IMR-90 (cell line): Measurements from ENCODE around the gene ATP13A5. TPM values are rescaled to one million over a fixed set of nuclear protein-coding genes. Genes with fewer than 3 reads are reported as not detected.

Experiments used
- ATAC-seq: fragments of 200-7000 bp; cut with Tn5 transposase; 2 replicates; pipeline ENCODE4 v1.9.1; 2020; ENCODE audit warnings: low read depth, mild to moderate bottlenecking, moderate library complexity
- BruUV-seq: library from RNA; stranded (reverse); fragments of 400-500 nt; replicated peaks from 2 replicates; lab custom pipeline; 2021; lab: Mats Ljungman, UMichigan
- CTCF ChIA-PET: fragments of 300-600 bp; formaldehyde crosslinking; extraction: SDS; loops from one replicate; lab custom pipeline; 2021; ENCODE audit warnings: antibody characterized with exemption; lab: Yijun Ruan, JAX
- POLR2A ChIA-PET: fragments of 300-600 bp; sonication (Branson Sonifier 250); formaldehyde crosslinking; loops from one replicate; lab custom pipeline; 2022; ENCODE audit warnings: antibody characterized with exemption; ENCODE audit not compliant: unreplicated experiment; lab: Charles Lee
- DNase-seq: peaks from one replicate; pipeline ENCODE4 v3.0.0; 2013
- H2AFZ ChIP-seq: replicated peaks from 2 replicates; pipeline ENCODE3; 2013; ENCODE audit warnings: low read length, mild to moderate bottlenecking; ENCODE audit not compliant: poor library complexity
- H2AK5ac ChIP-seq: 2 replicates; pipeline ENCODE4 v1.6.1; 2013; ENCODE audit warnings: low read depth, low read length, inconsistent platforms
- H2AK9ac ChIP-seq: replicated peaks from 2 replicates; pipeline ENCODE3; 2013; ENCODE audit warnings: mild to moderate bottlenecking, low read depth, low read length, moderate library complexity; ENCODE audit not compliant: poor library complexity
- H2BK120ac ChIP-seq: 2 replicates; pipeline ENCODE4 v1.6.1; 2013; ENCODE audit warnings: low read depth, low read length, inconsistent platforms
- H2BK15ac ChIP-seq: 3 replicates; pipeline ENCODE4 v1.6.1; 2013; ENCODE audit warnings: low read depth, low read length, inconsistent platforms
- H2BK20ac ChIP-seq: 2 replicates; pipeline ENCODE4 v1.6.1; 2013; ENCODE audit warnings: low read depth, mild to moderate bottlenecking, inconsistent platforms, low read length, moderate library complexity
- H2BK5ac ChIP-seq: 2 replicates; pipeline ENCODE4 v1.6.1; 2013; ENCODE audit warnings: mild to moderate bottlenecking, low read depth, low read length, inconsistent platforms; ENCODE audit not compliant: poor library complexity, severe bottlenecking
- H3K14ac ChIP-seq: replicated peaks from 2 replicates; pipeline ENCODE4 v1.6.1; 2013; ENCODE audit warnings: low read depth, low read length, inconsistent platforms
- H3K18ac ChIP-seq: 2 replicates; pipeline ENCODE4 v1.6.1; 2013; ENCODE audit warnings: low read depth, low read length, control low read depth
- H3K23ac ChIP-seq: 2 replicates; pipeline ENCODE4 v1.6.1; 2013; ENCODE audit warnings: low read depth, low read length, inconsistent platforms
- H3K27ac ChIP-seq: 2 replicates; pipeline ENCODE4 v1.5.1; 2013; ENCODE audit warnings: mild to moderate bottlenecking, control low read depth, low read length; ENCODE audit not compliant: insufficient read depth
- H3K27me3 ChIP-seq: 2 replicates; pipeline ENCODE4 v1.6.1; 2013; ENCODE audit warnings: low read length; ENCODE audit not compliant: control insufficient read depth, insufficient read depth
- H3K36me3 ChIP-seq: 2 replicates; pipeline ENCODE4 v1.6.1; 2013; ENCODE audit warnings: low read length, mixed read lengths; ENCODE audit not compliant: control insufficient read depth, insufficient read depth
- H3K4ac ChIP-seq: 2 replicates; pipeline ENCODE4 v1.6.1; 2013; ENCODE audit warnings: low read depth, low read length, inconsistent platforms
- H3K4me1 ChIP-seq: 2 replicates; pipeline ENCODE4 v1.6.1; 2013; ENCODE audit warnings: low read length, mixed read lengths; ENCODE audit not compliant: control insufficient read depth, insufficient read depth
- H3K4me2 ChIP-seq: 2 replicates; pipeline ENCODE4 v1.6.1; 2013; ENCODE audit warnings: low read depth, mild to moderate bottlenecking, control low read depth, low read length, moderate library complexity
- H3K4me3 ChIP-seq: 2 replicates; pipeline ENCODE4 v1.5.1; 2013; ENCODE audit warnings: low read depth, mild to moderate bottlenecking, control low read depth, low read length, moderate library complexity; ENCODE audit not compliant: insufficient read depth
- H3K56ac ChIP-seq: 2 replicates; pipeline ENCODE4 v1.6.1; 2013; ENCODE audit warnings: low read length, inconsistent platforms; ENCODE audit not compliant: insufficient read depth; ENCODE audit errors: extremely low read depth
- H3K79me1 ChIP-seq, 2 experiments: 2 replicates each; pipeline ENCODE4 v1.6.1; 2013; ENCODE audit warnings: low read length in 2 of 2, inconsistent platforms in 1 of 2, low read depth in 1 of 2
- H3K9ac ChIP-seq: 2 replicates; pipeline ENCODE4 v1.6.1; 2013; ENCODE audit warnings: low read depth, low read length, control low read depth
- H3K9me1 ChIP-seq: 2 replicates; pipeline ENCODE4 v1.6.1; 2013; ENCODE audit warnings: low read length, inconsistent platforms; ENCODE audit not compliant: insufficient read depth
- H3K9me3 ChIP-seq: 2 replicates; pipeline ENCODE4 v1.6.1; 2013; ENCODE audit warnings: low read length; ENCODE audit not compliant: control insufficient read depth, insufficient read depth
- H4K20me1 ChIP-seq: 2 replicates; pipeline ENCODE4 v1.6.1; 2013; ENCODE audit warnings: low read length, inconsistent platforms; ENCODE audit not compliant: insufficient read depth
- H4K5ac ChIP-seq: 2 replicates; pipeline ENCODE4 v1.6.1; 2013; ENCODE audit warnings: mild to moderate bottlenecking, low read depth, low read length, control low read depth
- H4K8ac ChIP-seq, 2 experiments: 2 replicates each; pipeline ENCODE4 v1.6.1; 2013; ENCODE audit warnings: low read depth in 2 of 2, low read length in 2 of 2, control low read depth in 1 of 2, inconsistent platforms in 1 of 2
- H4K91ac ChIP-seq: 2 replicates; pipeline ENCODE4 v1.6.1; 2013; ENCODE audit warnings: low read depth, low read length, inconsistent platforms; ENCODE audit not compliant: insufficient read depth
- BHLHE40 ChIP-seq: fragments of 150-350 bp; IDR thresholded peaks from 2 replicates; pipeline ENCODE4 v1.6.1; 2016; ENCODE audit warnings: mild to moderate bottlenecking, low read depth, low read length
- CEBPB ChIP-seq: IDR thresholded peaks from 2 replicates; pipeline ENCODE4 v1.6.1; 2012; ENCODE audit warnings: low read depth, low read length, improper control_type of control experiment
- CHD1 ChIP-seq: IDR thresholded peaks from 2 replicates; pipeline ENCODE4 v1.6.1; 2012; ENCODE audit warnings: low read depth, low read length, improper control_type of control experiment
- FOS ChIP-seq: fragments of 150-350 bp; IDR thresholded peaks from 2 replicates; pipeline ENCODE4 v1.6.1; 2016; ENCODE audit warnings: low read depth, low read length
- MAFK ChIP-seq: IDR thresholded peaks from 2 replicates; pipeline ENCODE4 v1.6.1; 2012; ENCODE audit warnings: low read depth, low read length, improper control_type of control experiment
- MAZ ChIP-seq: IDR thresholded peaks from 2 replicates; pipeline ENCODE4 v1.6.1; 2012; ENCODE audit warnings: low read depth, mild to moderate bottlenecking, low read length, improper control_type of control experiment, moderate library complexity, borderline replicate concordance
- MXI1 ChIP-seq: IDR thresholded peaks from 2 replicates; pipeline ENCODE4 v1.6.1; 2012; ENCODE audit warnings: low read depth, mild to moderate bottlenecking, low read length, moderate library complexity, borderline replicate concordance
- NFE2L2 ChIP-seq: fragments of 150-350 bp; IDR thresholded peaks from 2 replicates; pipeline ENCODE4 v1.6.1; 2016; ENCODE audit warnings: low read depth, mild to moderate bottlenecking, low read length
- POLR2A ChIP-seq: IDR thresholded peaks from 2 replicates; pipeline ENCODE4 v1.6.1; 2012; ENCODE audit warnings: mild to moderate bottlenecking, low read depth, low read length
- RAD21 ChIP-seq: IDR thresholded peaks from 2 replicates; pipeline ENCODE4 v1.6.1; 2012; ENCODE audit warnings: low read length, improper control_type of control experiment
- RCOR1 ChIP-seq: IDR thresholded peaks from 2 replicates; pipeline ENCODE4 v1.6.1; 2012; ENCODE audit warnings: mild to moderate bottlenecking, low read length, improper control_type of control experiment; ENCODE audit not compliant: insufficient replicate concordance
- RFX5 ChIP-seq: IDR thresholded peaks from 2 replicates; pipeline ENCODE4 v1.8.0; 2012; ENCODE audit warnings: low read depth, mild to moderate bottlenecking, low read length, moderate library complexity
- SMC3 ChIP-seq: fragments of 150-350 bp; IDR thresholded peaks from 2 replicates; pipeline ENCODE4 v1.6.1; 2016; ENCODE audit warnings: low read depth, mild to moderate bottlenecking, antibody characterized with exemption, low read length, moderate library complexity
- WGBS, 2 experiments: methylation state at CpG; one replicate each; pipeline versions ENCODE4 v1.1.5 to v1.1.7; 2013; ENCODE audit warnings: missing lambda C conversion rate in 2 of 2; ENCODE audit not compliant: insufficient read length in 1 of 2; ENCODE audit errors: extremely low coverage in 2 of 2; 5-methylcytosine and 5-hydroxymethylcytosine counted together
- dilution Hi-C: fragments of 300-500 bp; cut with HindIII; formaldehyde crosslinking; loops from one replicate; pipeline ENCODE4 v1.14.3; 2018; ENCODE audit warnings: low sequenced_read_pairs; ENCODE audit not compliant: unreplicated experiment
- in situ Hi-C: fragments of 300-500 bp; cut with MboI; formaldehyde crosslinking; loops from 3 replicates; pipeline ENCODE4 v1.14.3; 2019; ENCODE audit warnings: low sequenced_read_pairs, inconsistent platforms, mixed read lengths
- intact Hi-C: fragments of 100-400 bp; cut with micrococcal nuclease; formaldehyde crosslinking; loops from 2 replicates; pipeline ENCODE4 v1.10.0; 2022
- polyA plus RNA-seq, 3 experiments: library from polyadenylated mRNA; depleted of rRNA; stranded (reverse); fragments of >200 nt; gene quantifications; 2 replicates each; pipeline ENCODE4 v1.2.3, GENCODE V29; 2012; ENCODE audit warnings: low replicate concordance in 1 of 3
- total RNA-seq: library from RNA; depleted of rRNA; stranded (reverse); fragments of >200 nt; gene quantifications from 2 replicates; pipeline ENCODE4 v1.2.3, GENCODE V29; 2012
- TF ChIP-seq, protein P1 (sequence below): fragments of 150-350 bp; IDR thresholded peaks from 2 replicates; pipeline ENCODE4 v1.6.1; 2017; ENCODE audit warnings: mild to moderate bottlenecking, antibody characterized with exemption, low read length, low read depth
- TF ChIP-seq, protein P2 (sequence below): conservative IDR thresholded peaks from 2 replicates; pipeline ENCODE4 v1.5.1; 2012; ENCODE audit warnings: mild to moderate bottlenecking, low read depth, low read length, improper control_type of control experiment
- TF ChIP-seq, protein P3 (sequence below): fragments of 150-350 bp; IDR thresholded peaks from 2 replicates; pipeline ENCODE4 v1.6.1; 2016; ENCODE audit warnings: low read depth, mild to moderate bottlenecking, low read length, moderate library complexity, borderline replicate concordance

Gene ATP13A5
- total and polyA plus RNA-seq, 2 of the 4 experiments (the other 2 are of a cell fraction): not detected

DNA sequence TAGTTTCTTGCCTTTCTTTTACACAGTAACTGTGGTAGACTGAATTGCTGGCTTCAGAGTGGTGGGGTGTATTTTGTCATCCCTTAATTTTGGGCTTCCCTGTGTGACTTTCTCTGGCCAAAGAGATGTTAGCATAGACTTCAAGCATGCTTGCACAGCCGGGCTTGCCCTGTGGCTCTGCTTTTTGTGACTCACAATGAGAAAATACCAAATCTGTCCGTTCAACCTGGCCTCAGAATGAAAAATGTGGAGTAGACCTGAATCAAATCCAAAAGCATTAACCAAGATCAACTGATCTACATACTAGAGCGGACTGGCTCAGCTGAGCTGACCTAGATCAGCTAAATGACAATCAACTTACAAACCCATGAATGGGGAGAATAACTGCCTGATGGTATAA, 86.2 kb downstream of the ATP13A5 start:
- ChIA-PET CTCF (no interaction called here), POLR2A (no interaction called here)
- dilution Hi-C loops (no loop called here), in situ Hi-C loops (no loop called here), intact Hi-C loops (no loop called here)
- H2BK5ac ChIP-seq: no peak overlapping the region
- DNase-seq (no peak), ATAC-seq (no peak)
- no peak overlapping the region for H2BK15ac ChIP-seq
- no peak overlapping the region for H3K14ac ChIP-seq
- H3K4me2 ChIP-seq: no peak overlapping the region
- no peak overlapping the region for H4K5ac ChIP-seq
- H4K8ac ChIP-seq: no peak overlapping the region
- no CpG with 5 or more reads among the region's 3 CpGs for whole genome bisulfite sequencing, 2 experiments
- H3K27me3 ChIP-seq: no peaks in the 10 kb centered on the region
- no peak overlapping the region for H2AK9ac ChIP-seq
- no peak overlapping the region for H2AFZ ChIP-seq
- no peak for TF ChIP-seq POLR2A
- no peak for TF ChIP-seq MAZ
- TF ChIP-seq SMC3: no peak
- TF ChIP-seq, protein P1, sequence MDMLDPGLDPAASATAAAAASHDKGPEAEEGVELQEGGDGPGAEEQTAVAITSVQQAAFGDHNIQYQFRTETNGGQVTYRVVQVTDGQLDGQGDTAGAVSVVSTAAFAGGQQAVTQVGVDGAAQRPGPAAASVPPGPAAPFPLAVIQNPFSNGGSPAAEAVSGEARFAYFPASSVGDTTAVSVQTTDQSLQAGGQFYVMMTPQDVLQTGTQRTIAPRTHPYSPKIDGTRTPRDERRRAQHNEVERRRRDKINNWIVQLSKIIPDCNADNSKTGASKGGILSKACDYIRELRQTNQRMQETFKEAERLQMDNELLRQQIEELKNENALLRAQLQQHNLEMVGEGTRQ: no peak
- TF ChIP-seq MAFK: no peak
- no peak for TF ChIP-seq RCOR1
- TF ChIP-seq CHD1: no peak
- TF ChIP-seq RFX5: no peak
- TF ChIP-seq, protein P2, sequence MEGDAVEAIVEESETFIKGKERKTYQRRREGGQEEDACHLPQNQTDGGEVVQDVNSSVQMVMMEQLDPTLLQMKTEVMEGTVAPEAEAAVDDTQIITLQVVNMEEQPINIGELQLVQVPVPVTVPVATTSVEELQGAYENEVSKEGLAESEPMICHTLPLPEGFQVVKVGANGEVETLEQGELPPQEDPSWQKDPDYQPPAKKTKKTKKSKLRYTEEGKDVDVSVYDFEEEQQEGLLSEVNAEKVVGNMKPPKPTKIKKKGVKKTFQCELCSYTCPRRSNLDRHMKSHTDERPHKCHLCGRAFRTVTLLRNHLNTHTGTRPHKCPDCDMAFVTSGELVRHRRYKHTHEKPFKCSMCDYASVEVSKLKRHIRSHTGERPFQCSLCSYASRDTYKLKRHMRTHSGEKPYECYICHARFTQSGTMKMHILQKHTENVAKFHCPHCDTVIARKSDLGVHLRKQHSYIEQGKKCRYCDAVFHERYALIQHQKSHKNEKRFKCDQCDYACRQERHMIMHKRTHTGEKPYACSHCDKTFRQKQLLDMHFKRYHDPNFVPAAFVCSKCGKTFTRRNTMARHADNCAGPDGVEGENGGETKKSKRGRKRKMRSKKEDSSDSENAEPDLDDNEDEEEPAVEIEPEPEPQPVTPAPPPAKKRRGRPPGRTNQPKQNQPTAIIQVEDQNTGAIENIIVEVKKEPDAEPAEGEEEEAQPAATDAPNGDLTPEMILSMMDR: no peak
- TF ChIP-seq NFE2L2: no peak
- TF ChIP-seq BHLHE40: no peak
- no peak for TF ChIP-seq RAD21
- no peak for TF ChIP-seq CEBPB
- TF ChIP-seq, protein P3, sequence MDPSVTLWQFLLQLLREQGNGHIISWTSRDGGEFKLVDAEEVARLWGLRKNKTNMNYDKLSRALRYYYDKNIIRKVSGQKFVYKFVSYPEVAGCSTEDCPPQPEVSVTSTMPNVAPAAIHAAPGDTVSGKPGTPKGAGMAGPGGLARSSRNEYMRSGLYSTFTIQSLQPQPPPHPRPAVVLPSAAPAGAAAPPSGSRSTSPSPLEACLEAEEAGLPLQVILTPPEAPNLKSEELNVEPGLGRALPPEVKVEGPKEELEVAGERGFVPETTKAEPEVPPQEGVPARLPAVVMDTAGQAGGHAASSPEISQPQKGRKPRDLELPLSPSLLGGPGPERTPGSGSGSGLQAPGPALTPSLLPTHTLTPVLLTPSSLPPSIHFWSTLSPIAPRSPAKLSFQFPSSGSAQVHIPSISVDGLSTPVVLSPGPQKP: no peak
- no peak for TF ChIP-seq FOS
- TF ChIP-seq MXI1: no peak
- peaks cover 10% of the 10 kb centered on the region for H3K9me3 ChIP-seq
- no peak overlapping the region for H3K56ac ChIP-seq
- H3K27ac ChIP-seq: no peak overlapping the region
- H4K91ac ChIP-seq: no peak overlapping the region
- no peak overlapping the region for H2BK120ac ChIP-seq
- H3K9me1 ChIP-seq: no peaks in the 10 kb centered on the region
- no peaks in the 10 kb centered on the region for H4K20me1 ChIP-seq
- BruUV-seq: no TSS peak
- no peaks in the 10 kb centered on the region for H3K36me3 ChIP-seq
- no peaks in the 10 kb centered on the region for H3K79me1 ChIP-seq
- no peak overlapping the region for H3K18ac ChIP-seq
- H3K4me3 ChIP-seq: no peak overlapping the region
- H3K9ac ChIP-seq: no peak overlapping the region
- no peak overlapping the region for H3K4ac ChIP-seq
- no peak overlapping the region for H2BK20ac ChIP-seq
- no peak overlapping the region for H2AK5ac ChIP-seq
- H3K4me1 ChIP-seq: no peaks in the 10 kb centered on the region
- no peak overlapping the region for H3K23ac ChIP-seq
